ENCODE results near the gene ARID3B.
"Not testable (repeated sequence)": the region's sequence is repeated elsewhere in the genome, so short reads cannot be mapped to it uniquely, and the experiment has no call there.

ARID3B gene

GRCh38 chr15:74626752-74627692 is 86.0 kb downstream of the ARID3B start:
- no peak for TF ChIP-seq CTCF (IDR thresholded peaks at IDR 0.05; ENCODE audit: low read depth, low read length)
- no peak for DNase-seq
- Histone ChIP-seq H3K9me3 (no peaks in the 10 kb centered on the region), H3K27me3 (no peaks in the 10 kb centered on the region), H3K4me1 (no peaks in the 10 kb centered on the region), H3K4me3 (ENCODE audit: low read depth, low read length) (no peak overlapping the region), H3K36me3 (peaks cover 81% of the 10 kb centered on the region)

- DNase-seq: no peak
- Histone ChIP-seq H3K9me3 (no peaks in the 10 kb centered on the region), H3K4me3 (ENCODE audit: low read depth, low read length) (no peak overlapping the region), H3K27me3 (no peaks in the 10 kb centered on the region), H3K4me1 (no peaks in the 10 kb centered on the region), H3K36me3 (peaks cover 80% of the 10 kb centered on the region)
- no peak for TF ChIP-seq CTCF (IDR thresholded peaks at IDR 0.05; ENCODE audit: low read depth, low read length)
Measured at GRCh38 chr15:74627766-74628165, 86.7 kb downstream of the ARID3B start.

- Histone ChIP-seq H3K9me3 (no peaks in the 10 kb centered on the region), H3K4me1 (no peaks in the 10 kb centered on the region), H3K36me3 (peaks cover 76% of the 10 kb centered on the region), H3K27me3 (no peaks in the 10 kb centered on the region), H3K4me3 (ENCODE audit: low read depth, low read length) (no peak overlapping the region)
- TF ChIP-seq CTCF (IDR thresholded peaks at IDR 0.05; ENCODE audit: low read depth, low read length): no peak
- no peak for DNase-seq
Measured at GRCh38 chr15:74628199-74628598, 87.2 kb downstream of the ARID3B start.

GRCh38 chr15:74628949-74629348 is 87.9 kb downstream of the ARID3B start:
- Histone ChIP-seq H3K36me3 (peaks cover 68% of the 10 kb centered on the region), H3K27me3 (no peaks in the 10 kb centered on the region), H3K4me1 (no peaks in the 10 kb centered on the region), H3K4me3 (ENCODE audit: low read depth, low read length) (no peak overlapping the region), H3K9me3 (no peaks in the 10 kb centered on the region)
- no peak for TF ChIP-seq CTCF (IDR thresholded peaks at IDR 0.05; ENCODE audit: low read depth, low read length)
- DNase-seq: no peak

GRCh38 chr15:74629696-74630095 is 88.7 kb downstream of the ARID3B start:
- H3K27me3 ChIP-seq; H3K4me1 ChIP-seq; DNase-seq; H3K4me3 ChIP-seq (ENCODE audit: low read depth, low read length); H3K9me3 ChIP-seq: not testable (repeated sequence)
- peaks cover 64% of the 10 kb centered on the region for H3K36me3 ChIP-seq

GRCh38 chr15:74630284-74631086 is 89.5 kb downstream of the ARID3B start:
- no peak overlapping the region for H3K4me3 ChIP-seq (ENCODE audit: low read depth, low read length)
- H3K4me1 ChIP-seq: no peaks in the 10 kb centered on the region
- no peaks in the 10 kb centered on the region for H3K9me3 ChIP-seq
- DNase-seq: no peak
- no peak for TF ChIP-seq CTCF (IDR thresholded peaks at IDR 0.05; ENCODE audit: low read depth, low read length)
- no peaks in the 10 kb centered on the region for H3K27me3 ChIP-seq
- H3K36me3 ChIP-seq: peaks cover 63% of the 10 kb centered on the region
